Naive B cell (primary cell): ENCODE data around the gene CHIC2. TPM values are rescaled to one million over a fixed set of nuclear protein-coding genes. Genes with fewer than 3 reads are reported as not detected.

Source experiments
- ATAC-seq, 2 donors: fragments of 150-1000 bp; cut with Tn5 transposase; 2 replicates each; pipeline ENCODE4 v1.10.0; 2021; ENCODE audit warnings: low read depth in 2 of 2, mild to moderate bottlenecking in 2 of 2, moderate library complexity in 2 of 2
- DNase-seq: peaks from one replicate; pipeline ENCODE4 v3.0.0; 2022
- H3K27ac Mint-ChIP-seq, 6 donors: one replicate each; pipeline ENCODE4 v1.8.0; 2020 to 2022; ENCODE audit warnings: mild to moderate bottlenecking in 6 of 6, mixed read lengths in 6 of 6, moderate library complexity in 5 of 6, inconsistent platforms in 2 of 6
- H3K27me3 Mint-ChIP-seq, 3 donors: one replicate each; pipeline ENCODE4 v1.8.0; 2021 to 2022; ENCODE audit warnings: mixed read lengths in 3 of 3, mild to moderate bottlenecking in 1 of 3
- H3K36me3 Mint-ChIP-seq, 2 donors: one replicate each; pipeline ENCODE4 v1.8.0; 2020 to 2022; ENCODE audit warnings: mixed read lengths in 2 of 2, inconsistent platforms in 1 of 2, mild to moderate bottlenecking in 1 of 2
- H3K4me1 Mint-ChIP-seq, 3 donors: one replicate each; pipeline ENCODE4 v1.8.0; 2020 to 2022; ENCODE audit warnings: mixed read lengths in 3 of 3, inconsistent platforms in 1 of 3, mild to moderate bottlenecking in 1 of 3, moderate library complexity in 1 of 3
- H3K4me3 Mint-ChIP-seq, 8 donors: one replicate each; pipeline ENCODE4 v1.8.0; 2020 to 2022; ENCODE audit warnings: mild to moderate bottlenecking in 8 of 8, mixed read lengths in 8 of 8, moderate library complexity in 8 of 8, inconsistent platforms in 2 of 8
- H3K9me3 Mint-ChIP-seq, 7 donors: one replicate each; pipeline ENCODE4 v1.8.0; 2020 to 2022; ENCODE audit warnings: mixed read lengths in 7 of 7, mild to moderate bottlenecking in 5 of 7, inconsistent platforms in 2 of 7, moderate library complexity in 1 of 7
- polyA plus RNA-seq, 6 donors: library from polyadenylated mRNA; unstranded; fragments of 300-500 nt; fragmentation: Illumina TruSeq; gene quantifications; one replicate each; pipeline ENCODE4 v1.2.3, GENCODE V29; 2021; ENCODE audit warnings: low read depth in 6 of 6

Gene CHIC2
- polyA plus RNA-seq, 6 donors from 2014 or later, result 56.6 to 81.9 (median 63.5) TPM

DNA sequence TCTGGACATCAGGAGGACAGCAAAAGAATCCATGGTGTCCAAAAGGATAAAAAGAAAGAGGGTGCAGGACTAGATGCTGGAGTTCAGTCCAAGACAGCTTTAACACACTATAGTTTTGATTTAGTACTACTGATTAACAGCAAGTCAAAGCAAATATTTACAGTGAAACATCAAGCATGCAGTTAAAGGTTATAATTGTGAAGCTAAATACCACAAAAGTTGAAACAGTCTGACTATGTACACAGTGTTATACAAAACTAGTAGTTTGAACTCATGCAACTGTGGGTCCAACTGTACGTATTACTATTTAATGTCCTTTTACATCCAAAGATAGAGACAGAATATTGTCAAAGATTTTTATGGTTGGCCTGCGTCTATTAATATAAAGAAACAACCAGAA, 57.6 kb downstream of the CHIC2 start:
- no peaks in the 10 kb centered on the region for H3K9me3 Mint-ChIP-seq

GRCh38 chr4:54005475-54005874, 58.9 kb downstream of the CHIC2 start:
- no peak for DNase-seq
- Mint-ChIP-seq H3K27me3 (no peaks in the 10 kb centered on the region), H3K9me3 (peaks cover 0 to 1% (median 0%) of the 10 kb centered on the region in 7 donors), H3K4me3 (no peak overlapping the region), H3K27ac (no peak overlapping the region), H3K4me1 (peaks cover 0 to 3% (median 0%) of the 10 kb centered on the region in 3 donors), H3K36me3 (peaks cover 0 to 19% of the 10 kb centered on the region in 2 donors)
- no peak for ATAC-seq

More for the DNA sequence above, 57.6 kb downstream of the CHIC2 start:
- no peak for ATAC-seq
- Mint-ChIP-seq H3K4me1 (peaks cover 0 to 3% (median 0%) of the 10 kb centered on the region in 3 donors), H3K27me3 (no peaks in the 10 kb centered on the region), H3K27ac (peak overlapping the region in 1 of 6 donors; percentile 89), H3K4me3 (no peak overlapping the region), H3K36me3 (peaks cover 0 to 17% of the 10 kb centered on the region in 2 donors)
- DNase-seq, result no peak

DNA sequence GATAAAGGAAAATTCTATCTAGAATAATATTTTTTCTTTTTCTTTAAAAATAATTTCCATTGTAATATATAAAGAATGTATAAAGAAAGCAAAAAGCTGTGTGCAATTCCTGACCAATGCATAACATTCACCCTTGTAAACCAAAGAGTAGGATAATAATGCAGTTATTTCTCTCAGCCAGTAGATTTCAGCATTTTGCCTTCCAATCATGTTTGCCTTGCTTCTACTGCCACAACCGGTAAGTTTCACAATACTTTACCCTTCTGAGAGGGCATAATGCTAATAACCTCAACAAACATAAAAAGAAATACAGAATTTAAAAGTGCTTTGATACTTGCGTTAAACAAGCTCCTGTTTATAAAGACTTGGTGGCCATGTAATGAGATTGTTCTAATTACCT, 59.9 kb downstream of the CHIC2 start:
- DNase-seq, result no peak
- Mint-ChIP-seq H3K4me3 (no peak overlapping the region), H3K36me3 (peaks cover 0 to 12% of the 10 kb centered on the region in 2 donors), H3K9me3 (peaks cover 0 to 1% (median 0%) of the 10 kb centered on the region in 7 donors), H3K27ac (no peak overlapping the region), H3K4me1 (peaks cover 0 to 3% (median 0%) of the 10 kb centered on the region in 3 donors), H3K27me3 (no peaks in the 10 kb centered on the region)
- no peak for ATAC-seq

DNA sequence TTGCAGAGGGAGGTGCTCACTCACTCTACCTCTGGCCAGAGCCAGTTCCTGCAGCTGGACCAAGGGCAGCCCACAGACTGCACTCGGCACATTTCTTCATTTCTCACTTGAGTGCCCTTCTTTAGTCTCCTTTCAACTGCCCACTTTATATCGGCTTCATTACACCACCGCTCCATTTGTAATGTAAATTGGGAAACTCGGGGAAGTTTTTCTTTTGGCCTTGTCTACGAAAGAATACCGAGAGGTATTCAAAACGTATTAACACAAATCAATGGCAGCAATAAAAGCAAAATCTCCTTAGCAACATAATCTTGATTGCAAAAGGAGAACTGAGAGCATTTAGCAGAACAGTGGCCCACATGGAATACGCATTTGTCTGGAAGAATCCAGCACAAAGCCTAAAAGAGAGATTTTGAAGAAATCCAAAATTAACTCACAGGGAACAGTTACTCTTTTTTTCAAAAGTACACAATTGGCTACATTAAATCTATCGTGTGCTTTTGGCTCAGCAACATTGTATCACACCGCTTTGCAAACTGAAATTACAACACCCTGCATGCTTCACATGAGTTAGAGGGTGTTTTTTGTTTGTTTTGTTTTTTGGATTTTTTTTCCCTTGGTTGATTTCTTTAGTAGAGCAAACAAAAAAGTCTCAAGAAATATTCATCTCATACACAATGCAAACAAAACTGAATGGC, 62.6 kb downstream of the CHIC2 start:
- DNase-seq (no peak), ATAC-seq (no peak)
- Mint-ChIP-seq H3K9me3 (peaks cover 0 to 1% (median 0%) of the 10 kb centered on the region in 7 donors), H3K4me3 (no peak overlapping the region), H3K4me1 (peaks cover 0 to 3% (median 0%) of the 10 kb centered on the region in 3 donors), H3K36me3 (peaks cover 0 to 10% of the 10 kb centered on the region in 2 donors), H3K27me3 (no peaks in the 10 kb centered on the region), H3K27ac (no peak overlapping the region)

GRCh38 chr4:53997898-53998297, 66.5 kb downstream of the CHIC2 start:
- no peak for ATAC-seq
- peaks cover 11 to 14% (median 13%) of the 10 kb centered on the region in 3 donors for H3K4me1 Mint-ChIP-seq
- H3K36me3 Mint-ChIP-seq, result peaks cover 0 to 10% of the 10 kb centered on the region in 2 donors
- no peak for DNase-seq
- H3K27ac Mint-ChIP-seq, result no peak overlapping the region
- peaks cover 0 to 4% (median 0%) of the 10 kb centered on the region in 7 donors for H3K9me3 Mint-ChIP-seq
- no peak overlapping the region for H3K4me3 Mint-ChIP-seq
- no peaks in the 10 kb centered on the region for H3K27me3 Mint-ChIP-seq

DNA sequence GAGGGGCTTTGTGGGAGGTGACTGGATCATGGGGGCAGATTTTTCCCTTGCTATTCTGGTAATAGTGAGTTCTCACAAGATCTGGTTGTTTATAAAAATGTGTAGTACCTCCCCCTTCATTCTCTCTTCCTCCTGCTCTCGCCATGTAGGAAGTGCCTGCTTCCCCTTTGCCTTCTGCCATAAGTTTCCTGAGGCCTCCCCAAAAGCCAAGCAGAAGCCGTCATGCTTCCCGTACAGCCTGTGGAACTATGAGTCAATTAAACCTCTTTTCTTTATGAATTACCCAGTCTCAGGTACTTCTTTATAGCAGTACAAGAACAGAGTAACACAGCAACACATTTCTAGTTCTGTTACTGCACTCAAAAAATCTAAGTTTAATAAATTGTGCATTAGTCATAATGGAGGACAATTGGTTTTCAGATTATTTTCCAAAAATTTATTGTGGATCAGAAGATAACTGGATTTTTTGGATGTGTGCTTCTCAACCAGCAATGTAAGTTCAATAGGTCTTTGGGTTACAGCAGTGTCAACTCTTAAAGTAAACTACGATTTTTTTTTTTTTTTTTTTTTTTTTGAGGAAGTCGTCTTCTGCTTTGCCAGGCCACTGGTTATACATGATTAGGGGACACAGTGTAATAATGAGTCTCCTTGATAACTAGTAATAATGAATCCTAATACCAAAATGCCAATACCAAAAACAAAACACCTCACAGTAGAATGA, 69.9 kb downstream of the CHIC2 start:
- ATAC-seq (no peak), DNase-seq (no peak)
- Mint-ChIP-seq H3K27ac (peak overlapping the region in 5 of 6 donors; percentile 35 to 95 (median 51)), H3K27me3 (no peaks in the 10 kb centered on the region), H3K4me1 (peaks cover 11 to 14% (median 14%) of the 10 kb centered on the region in 3 donors), H3K9me3 (peaks cover 0 to 2% (median 0%) of the 10 kb centered on the region in 7 donors), H3K36me3 (peaks cover 0 to 3% of the 10 kb centered on the region in 2 donors), H3K4me3 (peak overlapping the region in 2 of 8 donors; percentile 41 to 57)

DNA sequence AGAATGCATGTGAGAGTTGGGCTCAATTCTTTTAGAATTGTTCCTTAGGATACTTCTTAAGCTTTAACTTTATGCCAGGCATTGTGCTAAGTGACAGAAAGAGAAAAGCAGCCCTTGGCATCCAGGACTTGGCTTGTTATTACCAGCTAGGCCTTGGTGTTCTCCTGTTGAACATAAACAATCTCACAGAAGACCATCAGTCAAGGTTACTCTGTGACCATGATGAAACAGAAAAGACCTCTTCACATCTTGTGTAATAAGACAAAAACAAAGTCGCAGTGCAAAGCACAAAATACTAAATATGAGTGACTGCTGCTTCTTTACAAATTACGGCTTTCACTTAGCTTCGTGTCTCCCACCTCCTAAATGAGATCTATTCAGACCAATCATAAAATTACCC, 71.6 kb downstream of the CHIC2 start:
- no peaks in the 10 kb centered on the region for H3K36me3 Mint-ChIP-seq
- H3K9me3 Mint-ChIP-seq, result peaks cover 0 to 2% (median 0%) of the 10 kb centered on the region in 7 donors
- no peak for DNase-seq
- no peak overlapping the region for H3K27ac Mint-ChIP-seq
- no peaks in the 10 kb centered on the region for H3K27me3 Mint-ChIP-seq
- H3K4me1 Mint-ChIP-seq, result peaks cover 11 to 14% (median 14%) of the 10 kb centered on the region in 3 donors
- no peak for ATAC-seq
- H3K4me3 Mint-ChIP-seq, result no peak overlapping the region

GRCh38 chr4:53991821-53992220, 72.6 kb downstream of the CHIC2 start:
- ATAC-seq (no peak), DNase-seq (no peak)
- Mint-ChIP-seq H3K4me1 (peaks cover 11 to 14% (median 14%) of the 10 kb centered on the region in 3 donors), H3K4me3 (no peak overlapping the region), H3K36me3 (no peaks in the 10 kb centered on the region), H3K27me3 (no peaks in the 10 kb centered on the region), H3K27ac (no peak overlapping the region), H3K9me3 (peaks cover 0 to 2% (median 0%) of the 10 kb centered on the region in 7 donors)

DNA sequence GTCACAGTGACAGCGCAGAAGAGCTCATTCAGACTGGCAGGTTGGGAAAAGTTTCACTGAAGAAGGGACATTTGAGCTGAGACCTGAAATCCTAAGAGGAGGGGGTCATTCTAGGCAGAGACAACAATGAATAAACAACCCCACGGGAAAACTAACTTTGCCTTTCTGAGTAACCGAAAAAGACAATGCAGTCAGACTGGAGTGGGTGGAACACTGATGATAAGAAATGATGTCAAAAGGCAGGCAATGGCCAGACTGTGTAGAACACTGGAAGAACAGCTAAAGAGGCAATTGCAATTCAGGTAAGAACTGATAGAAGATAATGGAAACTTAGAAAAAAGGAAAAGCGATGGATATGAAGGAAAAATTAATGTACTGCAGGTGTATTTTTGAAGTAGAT, 73.8 kb downstream of the CHIC2 start:
- DNase-seq (no peak), ATAC-seq (no peak)
- peaks cover 11 to 14% (median 14%) of the 10 kb centered on the region in 3 donors for H3K4me1 Mint-ChIP-seq
- no peaks in the 10 kb centered on the region for H3K27me3 Mint-ChIP-seq
- no peak overlapping the region for H3K4me3 Mint-ChIP-seq
- H3K27ac Mint-ChIP-seq, result no peak overlapping the region
- H3K36me3 Mint-ChIP-seq, result no peaks in the 10 kb centered on the region
- H3K9me3 Mint-ChIP-seq, result peaks cover 0 to 2% (median 0%) of the 10 kb centered on the region in 7 donors

GRCh38 chr4:53987761-53988171, 76.6 kb downstream of the CHIC2 start:
- H3K27me3 Mint-ChIP-seq, result no peaks in the 10 kb centered on the region
- peak overlapping the region in 2 of 6 donors; percentile 60 for H3K27ac Mint-ChIP-seq
- H3K36me3 Mint-ChIP-seq, result no peaks in the 10 kb centered on the region
- DNase-seq (no peak), ATAC-seq (no peak)
- no peaks in the 10 kb centered on the region for H3K4me1 Mint-ChIP-seq
- peaks cover 0 to 6% (median 0%) of the 10 kb centered on the region in 7 donors for H3K9me3 Mint-ChIP-seq
- H3K4me3 Mint-ChIP-seq, result peak overlapping the region in 1 of 8 donors; percentile 63

DNA sequence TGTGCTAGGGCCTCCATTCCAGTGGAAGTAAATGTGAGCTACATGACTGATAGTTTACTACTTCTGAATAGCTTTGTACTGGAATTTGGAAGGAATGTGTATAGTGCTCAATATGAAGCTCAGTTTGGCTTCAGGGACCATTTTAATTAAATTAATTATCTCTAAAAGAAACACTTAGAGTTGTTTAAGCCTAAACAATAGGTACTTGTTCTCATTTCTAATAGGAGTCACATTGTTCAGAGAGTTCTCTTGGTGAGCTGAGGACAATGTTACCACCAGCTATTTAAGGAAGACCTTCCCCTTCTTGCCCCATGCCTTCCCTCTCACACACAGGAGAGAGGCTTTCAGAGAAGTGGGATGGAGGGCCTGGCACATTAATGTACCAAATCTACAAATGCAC, 78.3 kb downstream of the CHIC2 start:
- H3K27ac Mint-ChIP-seq, result no peak overlapping the region
- no peak overlapping the region for H3K4me3 Mint-ChIP-seq
- H3K27me3 Mint-ChIP-seq, result no peaks in the 10 kb centered on the region
- H3K36me3 Mint-ChIP-seq, result no peaks in the 10 kb centered on the region
- H3K4me1 Mint-ChIP-seq, result no peaks in the 10 kb centered on the region
- ATAC-seq (no peak), DNase-seq (no peak)
- H3K9me3 Mint-ChIP-seq, result peaks cover 0 to 6% (median 0%) of the 10 kb centered on the region in 7 donors

DNA sequence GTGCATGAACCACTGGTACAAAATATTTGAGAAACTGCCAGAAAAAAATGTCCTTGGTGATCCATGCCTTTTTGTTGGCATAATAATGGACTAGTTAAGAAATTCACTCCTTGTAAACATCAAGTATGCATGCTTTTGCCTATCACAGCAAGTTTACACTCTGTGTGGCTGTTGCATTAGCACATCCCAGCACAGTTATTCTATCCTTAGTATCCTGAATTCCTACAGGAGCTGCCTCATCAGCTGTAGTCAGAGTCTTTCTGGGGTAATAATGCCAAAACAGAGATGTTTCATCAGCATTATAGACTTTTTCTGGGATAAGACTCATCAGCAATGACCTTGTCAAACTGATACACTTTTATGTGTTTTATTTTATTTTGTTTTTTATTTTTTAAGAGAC, 82.8 kb downstream of the CHIC2 start:
- no peak for DNase-seq
- Mint-ChIP-seq H3K27me3 (no peaks in the 10 kb centered on the region), H3K36me3 (no peaks in the 10 kb centered on the region), H3K9me3 (peaks cover 0 to 6% (median 0%) of the 10 kb centered on the region in 7 donors), H3K4me1 (no peaks in the 10 kb centered on the region), H3K27ac (no peak overlapping the region), H3K4me3 (no peak overlapping the region)
- ATAC-seq, result no peak

DNA sequence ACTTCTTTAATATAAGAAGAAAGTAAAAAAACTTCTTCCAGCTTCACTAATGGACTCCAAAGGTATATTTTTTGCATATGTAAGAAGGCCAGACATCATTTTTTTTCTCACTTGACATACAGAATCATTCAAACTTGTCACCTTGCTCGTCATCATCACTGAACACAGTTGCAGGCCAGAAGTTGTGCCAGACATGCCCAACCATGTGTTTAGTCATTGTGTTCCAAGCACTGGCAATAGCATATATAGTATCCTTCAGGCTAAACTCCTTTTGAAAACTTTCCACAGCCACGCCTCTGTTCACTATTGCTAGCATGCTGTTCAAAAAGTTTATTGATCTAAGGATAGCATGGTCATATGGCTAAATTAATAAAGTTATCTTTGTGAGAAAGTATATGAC, 83.3 kb downstream of the CHIC2 start:
- no peaks in the 10 kb centered on the region for H3K27me3 Mint-ChIP-seq
- no peak overlapping the region for H3K4me3 Mint-ChIP-seq
- H3K9me3 Mint-ChIP-seq, result peaks cover 0 to 6% (median 0%) of the 10 kb centered on the region in 7 donors
- no peak overlapping the region for H3K27ac Mint-ChIP-seq
- no peaks in the 10 kb centered on the region for H3K36me3 Mint-ChIP-seq
- no peak for ATAC-seq
- DNase-seq, result no peak
- no peaks in the 10 kb centered on the region for H3K4me1 Mint-ChIP-seq

GRCh38 chr4:53974561-53974960, 89.8 kb downstream of the CHIC2 start:
- H3K4me1 Mint-ChIP-seq, result no peaks in the 10 kb centered on the region
- no peaks in the 10 kb centered on the region for H3K27me3 Mint-ChIP-seq
- no peak for DNase-seq
- no peak overlapping the region for H3K4me3 Mint-ChIP-seq
- H3K27ac Mint-ChIP-seq, result no peak overlapping the region
- H3K9me3 Mint-ChIP-seq, result peaks cover 0 to 10% (median 2%) of the 10 kb centered on the region in 7 donors
- no peaks in the 10 kb centered on the region for H3K36me3 Mint-ChIP-seq
- no peak for ATAC-seq
